PC-3 (cell line): ENCODE data around the gene PKNOX2.

Experiments used
- CTCF ChIP-seq: fragments of 300-600 bp; sonication (generic); conservative IDR thresholded peaks from 2 replicates; pipeline ENCODE4 v1.5.1; 2017; ENCODE audit warnings: antibody characterized with exemption, low read depth, mild to moderate bottlenecking, low read length
- EZH2 ChIP-seq: fragments of 300-600 bp; sonication (generic); IDR thresholded peaks from one replicate; pipeline ENCODE4 v1.6.1; 2017; ENCODE audit warnings: antibody characterized with exemption, mild to moderate bottlenecking, low read length; ENCODE audit not compliant: unreplicated experiment

GRCh38 chr11:125299821-125300220, 135.3 kb downstream of the PKNOX2 start:
- TF ChIP-seq CTCF (no peak), EZH2 (no peak)
